ENCODE measurements around the gene CIITA.
"Not testable (repeated sequence)": the region's sequence is repeated elsewhere in the genome, so short reads cannot be mapped to it uniquely, and the experiment has no call there.

The CIITA gene

GRCh38 chr16:10959161-10959560 lies 82.2 kb downstream of the CIITA start:
- DNase-seq (ENCODE audit: low read depth) = no peak

GRCh38 chr16:10961231-10961630 lies 84.2 kb downstream of the CIITA start:
- DNase-seq (ENCODE audit: low read depth) = peak; percentile 89

- DNase-seq (ENCODE audit: low read depth) = no peak
Measured at GRCh38 chr16:10964039-10964890, 87.3 kb downstream of the CIITA start.

GRCh38 chr16:10964891-10965326 lies 87.9 kb downstream of the CIITA start:
- DNase-seq (ENCODE audit: low read depth) = no peak

GRCh38 chr16:10965440-10966061 lies 88.5 kb downstream of the CIITA start:
- no peak for DNase-seq (ENCODE audit: low read depth)

- no peak for DNase-seq (ENCODE audit: low read depth)
Measured at GRCh38 chr16:10966129-10966528, 89.1 kb downstream of the CIITA start.

GRCh38 chr16:10966559-10966958 lies 89.6 kb downstream of the CIITA start:
- DNase-seq (ENCODE audit: low read depth) = not testable (repeated sequence)

GRCh38 chr16:10967986-10968385 lies 91.0 kb downstream of the CIITA start:
- DNase-seq (ENCODE audit: low read depth) = no peak

- no peak for DNase-seq (ENCODE audit: low read depth)
Measured at GRCh38 chr16:10968498-10968897, 91.5 kb downstream of the CIITA start.

GRCh38 chr16:10969615-10970014 lies 92.6 kb downstream of the CIITA start:
- DNase-seq (ENCODE audit: low read depth) = no peak

- DNase-seq (ENCODE audit: low read depth) = no peak
Measured at GRCh38 chr16:10970065-10970464, 93.1 kb downstream of the CIITA start.

GRCh38 chr16:10971560-10971961 lies 94.6 kb downstream of the CIITA start:
- DNase-seq (ENCODE audit: low read depth) = no peak

GRCh38 chr16:10972108-10972818 lies 95.3 kb downstream of the CIITA start:
- DNase-seq (ENCODE audit: low read depth) = no peak

- no peak for DNase-seq (ENCODE audit: low read depth)
Measured at GRCh38 chr16:10972819-10973464, 95.9 kb downstream of the CIITA start.

GRCh38 chr16:10976634-10977033 lies 99.6 kb downstream of the CIITA start:
- no peak for DNase-seq (ENCODE audit: low read depth)

GRCh38 chr16:10978124-10978523 lies 101.1 kb downstream of the CIITA start:
- DNase-seq (ENCODE audit: low read depth) = no peak

- no peak for DNase-seq (ENCODE audit: low read depth)
Measured at GRCh38 chr16:10978871-10979446, 102.0 kb downstream of the CIITA start.

GRCh38 chr16:10979717-10980601 lies 103.0 kb downstream of the CIITA start:
- no peak for DNase-seq (ENCODE audit: low read depth)

GRCh38 chr16:10980813-10981212 lies 103.8 kb downstream of the CIITA start:
- DNase-seq (ENCODE audit: low read depth) = no peak

- no peak for DNase-seq (ENCODE audit: low read depth)
Measured at GRCh38 chr16:10981697-10982216, 104.8 kb downstream of the CIITA start.

Data from non-pigmented ciliary epithelial cell (primary cell).